Tibial nerve (tissue), 3 donors: ENCODE data around the gene PLA2G15.

Experiments used
- POLR2A ChIP-seq, 2 donors: fragments of 450-650 bp; IDR thresholded peaks; one replicate each; pipeline ENCODE4 v1.6.1; 2017; ENCODE audit warnings: antibody characterized with exemption in 2 of 2, mild to moderate bottlenecking in 2 of 2, moderate library complexity in 2 of 2
- TF ChIP-seq, protein P1 (sequence below), 5 experiments: fragments of 200-600 bp in 3 of 5; fragments of 450-650 bp in 2 of 5; sonication (generic) in 3 of 5; IDR thresholded peaks; one replicate each; pipeline ENCODE4 v1.5.1; 2016 to 2019; ENCODE audit warnings: antibody characterized with exemption in 5 of 5, mild to moderate bottlenecking in 3 of 5, moderate library complexity in 2 of 5

DNA sequence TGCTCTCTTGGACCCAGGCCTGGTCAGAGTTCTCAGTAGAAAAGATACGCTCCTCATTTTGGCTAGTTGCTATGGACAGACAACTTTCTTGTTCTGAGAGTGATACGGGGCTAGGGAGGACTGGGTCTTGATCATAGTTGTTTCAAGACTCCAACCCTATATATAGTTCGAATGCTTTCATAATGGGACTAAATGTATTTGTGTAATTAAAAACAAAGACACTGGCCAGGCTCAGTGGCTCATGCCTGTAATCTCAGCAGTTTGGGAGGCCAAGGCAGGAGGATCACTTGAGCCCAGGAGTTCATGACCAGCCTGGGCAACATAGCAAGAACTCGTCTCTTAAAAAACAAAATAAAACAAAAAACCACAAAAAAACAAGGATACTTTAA is 36.9 kb downstream of the PLA2G15 start:
- TF ChIP-seq, protein P1, sequence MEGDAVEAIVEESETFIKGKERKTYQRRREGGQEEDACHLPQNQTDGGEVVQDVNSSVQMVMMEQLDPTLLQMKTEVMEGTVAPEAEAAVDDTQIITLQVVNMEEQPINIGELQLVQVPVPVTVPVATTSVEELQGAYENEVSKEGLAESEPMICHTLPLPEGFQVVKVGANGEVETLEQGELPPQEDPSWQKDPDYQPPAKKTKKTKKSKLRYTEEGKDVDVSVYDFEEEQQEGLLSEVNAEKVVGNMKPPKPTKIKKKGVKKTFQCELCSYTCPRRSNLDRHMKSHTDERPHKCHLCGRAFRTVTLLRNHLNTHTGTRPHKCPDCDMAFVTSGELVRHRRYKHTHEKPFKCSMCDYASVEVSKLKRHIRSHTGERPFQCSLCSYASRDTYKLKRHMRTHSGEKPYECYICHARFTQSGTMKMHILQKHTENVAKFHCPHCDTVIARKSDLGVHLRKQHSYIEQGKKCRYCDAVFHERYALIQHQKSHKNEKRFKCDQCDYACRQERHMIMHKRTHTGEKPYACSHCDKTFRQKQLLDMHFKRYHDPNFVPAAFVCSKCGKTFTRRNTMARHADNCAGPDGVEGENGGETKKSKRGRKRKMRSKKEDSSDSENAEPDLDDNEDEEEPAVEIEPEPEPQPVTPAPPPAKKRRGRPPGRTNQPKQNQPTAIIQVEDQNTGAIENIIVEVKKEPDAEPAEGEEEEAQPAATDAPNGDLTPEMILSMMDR (IDR thresholded peaks at IDR 0.05) = no peak
- TF ChIP-seq POLR2A (IDR thresholded peaks at IDR 0.05) = no peak
